ENCODE results near the gene MTURN. TPM values are rescaled to one million over a fixed set of nuclear protein-coding genes. Genes with fewer than 3 reads are reported as not detected.

Gene MTURN
- total and polyA plus RNA-seq, 2 donors (not counting 1 experiment from before 2014, with no cell fraction given): 4.5 to 13.9 TPM

DNA sequence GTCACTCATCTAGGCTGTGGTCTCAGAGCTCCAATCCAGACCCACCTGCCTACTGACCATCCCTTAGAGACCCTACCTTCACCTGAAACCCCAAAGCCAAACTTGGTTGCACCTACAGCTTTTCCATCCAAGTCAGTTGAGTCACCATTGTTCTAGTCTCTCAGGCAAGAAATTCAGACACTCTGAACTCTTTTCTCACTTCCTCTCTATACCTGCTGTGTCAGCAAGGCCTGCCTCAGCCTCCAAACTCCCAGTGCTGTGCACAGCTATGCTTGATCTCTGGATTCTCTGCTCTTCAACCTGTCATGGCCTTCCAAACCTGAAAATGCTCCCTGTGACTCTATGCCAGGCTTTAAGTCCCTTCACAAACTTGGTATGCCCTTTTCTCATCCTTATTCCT, 47.4 kb upstream of the MTURN start:
- H3K9me3 Mint-ChIP-seq (ENCODE audit: insufficient read depth): no peaks in the 10 kb centered on the region
- no peaks in the 10 kb centered on the region for H3K79me2 ChIP-seq (ENCODE audit: control insufficient read depth, insufficient read depth, low read length)
- no peak overlapping the region for H3K27ac ChIP-seq (ENCODE audit: low read length in 2 of 2)
- POLR2A ChIA-PET: no interaction called here
- ATAC-seq (ENCODE audit: low read depth) (no peak), DNase-seq (no peak)
- H3K4me1 Mint-ChIP-seq: no peaks in the 10 kb centered on the region
- no peak overlapping the region for H2AFZ ChIP-seq (ENCODE audit: insufficient read depth, low read depth, low read length, poor library complexity, severe bottlenecking)
- H3K27me3 Mint-ChIP-seq: no peaks in the 10 kb centered on the region
- H3K27ac Mint-ChIP-seq: no peak overlapping the region
- H4K20me1 ChIP-seq (ENCODE audit: control insufficient read depth, insufficient read depth, low read length, poor library complexity, severe bottlenecking): no peaks in the 10 kb centered on the region
- no peak overlapping the region for H3K4me3 Mint-ChIP-seq
- H3K27me3 ChIP-seq (replicated peaks in 1 of 4; ENCODE audit: control extremely low read depth in 1 of 4, control insufficient read depth in 3 of 4, insufficient read depth in 4 of 4, low read length in 3 of 4): no peaks in the 10 kb centered on the region
- no peaks in the 10 kb centered on the region for H3K4me1 ChIP-seq (ENCODE audit: control insufficient read depth in 2 of 2, insufficient read depth in 2 of 2, low read length in 2 of 2)
- CTCF ChIA-PET: no interaction called here
- H3K9ac ChIP-seq (ENCODE audit: low read length): no peak overlapping the region
- H3K4me3 ChIP-seq (ENCODE audit: control extremely low read depth in 1 of 5, extremely low read depth in 1 of 5, insufficient read depth in 1 of 5, low read depth in 2 of 5, low read length in 4 of 5): no peak overlapping the region
- TF ChIP-seq EZH2 (IDR thresholded peaks at IDR 0.05; ENCODE audit: borderline replicate concordance, insufficient read depth, low read depth, low read length, poor library complexity, severe bottlenecking) (no peak), CTCF (IDR thresholded peaks at IDR 0.05) (no peak)
- no peak overlapping the region for H3K4me2 ChIP-seq (replicated peaks; ENCODE audit: low read depth, low read length, poor library complexity, severe bottlenecking)
- intact Hi-C loops (cut with micrococcal nuclease): no loop called here
- peaks cover 0 to 2% of the 10 kb centered on the region in 2 experiments for H3K36me3 ChIP-seq (replicated peaks in 1 of 2; ENCODE audit: control extremely low read depth in 1 of 2, control insufficient read depth in 1 of 2, extremely low read depth in 1 of 2, insufficient read depth in 2 of 2, low read length in 1 of 2)
- no peaks in the 10 kb centered on the region for H3K9me3 ChIP-seq (ENCODE audit: control extremely low read depth in 1 of 3, control insufficient read depth in 2 of 3, insufficient read depth in 1 of 3, low read length in 2 of 3)

- no peak overlapping the region for H3K27ac Mint-ChIP-seq
Observed at GRCh38 chr7:30088362-30088761, 46.4 kb upstream of the MTURN start.

More at GRCh38 chr7:30088362-30088761, 46.4 kb upstream of the MTURN start:
- Histone ChIP-seq H2AFZ (ENCODE audit: insufficient read depth, low read depth, low read length, poor library complexity, severe bottlenecking) (no peak overlapping the region), H3K4me2 (replicated peaks; ENCODE audit: low read depth, low read length, poor library complexity, severe bottlenecking) (no peak overlapping the region), H4K20me1 (ENCODE audit: control insufficient read depth, insufficient read depth, low read length, poor library complexity, severe bottlenecking) (no peaks in the 10 kb centered on the region), H3K9me3 (ENCODE audit: control extremely low read depth in 1 of 3, control insufficient read depth in 2 of 3, insufficient read depth in 1 of 3, low read length in 2 of 3) (no peaks in the 10 kb centered on the region), H3K27ac (ENCODE audit: low read length in 2 of 2) (no peak overlapping the region), H3K4me1 (ENCODE audit: control insufficient read depth in 2 of 2, insufficient read depth in 2 of 2, low read length in 2 of 2) (no peaks in the 10 kb centered on the region), H3K4me3 (ENCODE audit: control extremely low read depth in 1 of 5, extremely low read depth in 1 of 5, insufficient read depth in 1 of 5, low read depth in 2 of 5, low read length in 4 of 5) (no peak overlapping the region), H3K79me2 (ENCODE audit: control insufficient read depth, insufficient read depth, low read length) (no peaks in the 10 kb centered on the region), H3K9ac (ENCODE audit: low read length) (no peak overlapping the region), H3K27me3 (replicated peaks in 1 of 4; ENCODE audit: control extremely low read depth in 1 of 4, control insufficient read depth in 3 of 4, insufficient read depth in 4 of 4, low read length in 3 of 4) (no peaks in the 10 kb centered on the region), H3K36me3 (replicated peaks in 1 of 2; ENCODE audit: control extremely low read depth in 1 of 2, control insufficient read depth in 1 of 2, extremely low read depth in 1 of 2, insufficient read depth in 2 of 2, low read length in 1 of 2) (peaks cover 0 to under 1% of the 10 kb centered on the region in 2 experiments)
- TF ChIP-seq CTCF (IDR thresholded peaks at IDR 0.05): no peak
- no peak for TF ChIP-seq EZH2 (IDR thresholded peaks at IDR 0.05; ENCODE audit: borderline replicate concordance, insufficient read depth, low read depth, low read length, poor library complexity, severe bottlenecking)
- Mint-ChIP-seq H3K27me3 (no peaks in the 10 kb centered on the region), H3K4me3 (no peak overlapping the region), H3K9me3 (ENCODE audit: insufficient read depth) (no peaks in the 10 kb centered on the region), H3K4me1 (no peaks in the 10 kb centered on the region)
- ATAC-seq (ENCODE audit: low read depth) (no peak), DNase-seq (no peak)
- POLR2A ChIA-PET: interaction anchor here (0.7 kb wide), 1 partner anchor 351 kb away, joined by 4 read pairs; no protein-coding TSS in a partner anchor
- intact Hi-C loops (cut with micrococcal nuclease): no loop called here
- CTCF ChIA-PET: no interaction called here

All from B cell (primary cell).